SK-N-SH (cell line): Measurements from ENCODE around the gene LAPTM5.

Experiments used
- ELF1 ChIP-seq: IDR thresholded peaks from 2 replicates; pipeline ENCODE4 v1.4.0; 2012
- RAD21 ChIP-seq: IDR thresholded peaks from 2 replicates; pipeline ENCODE4 v1.6.1; 2012; ENCODE audit warnings: mild to moderate bottlenecking, low read length
- RCOR1 ChIP-seq: fragments of 150-350 bp; IDR thresholded peaks from 2 replicates; pipeline ENCODE4 v1.6.1; 2017; ENCODE audit warnings: antibody characterized with exemption, low read length
- SIN3A ChIP-seq: IDR thresholded peaks from 2 replicates; pipeline ENCODE4 v1.6.1; 2012; ENCODE audit warnings: low read depth, mild to moderate bottlenecking, low read length, moderate library complexity, borderline replicate concordance
- SMC3 ChIP-seq: IDR thresholded peaks from 2 replicates; pipeline ENCODE4 v1.6.1; 2012; ENCODE audit warnings: low read depth, low read length, improper control_type of control experiment
- TAF1 ChIP-seq: IDR thresholded peaks from 2 replicates; pipeline ENCODE4 v1.6.1; 2012; ENCODE audit warnings: low read depth, mild to moderate bottlenecking, low read length, moderate library complexity, borderline replicate concordance
- YY1 ChIP-seq: IDR thresholded peaks from 2 replicates; pipeline ENCODE4 v1.4.0; 2012; ENCODE audit warnings: low read depth, mild to moderate bottlenecking
- TF ChIP-seq, protein P1 (sequence below): fragments of 200-600 bp; sonication (generic); IDR thresholded peaks from 2 replicates; pipeline ENCODE4 v1.6.1; 2017; ENCODE audit warnings: antibody characterized with exemption, mild to moderate bottlenecking, moderate library complexity

DNA sequence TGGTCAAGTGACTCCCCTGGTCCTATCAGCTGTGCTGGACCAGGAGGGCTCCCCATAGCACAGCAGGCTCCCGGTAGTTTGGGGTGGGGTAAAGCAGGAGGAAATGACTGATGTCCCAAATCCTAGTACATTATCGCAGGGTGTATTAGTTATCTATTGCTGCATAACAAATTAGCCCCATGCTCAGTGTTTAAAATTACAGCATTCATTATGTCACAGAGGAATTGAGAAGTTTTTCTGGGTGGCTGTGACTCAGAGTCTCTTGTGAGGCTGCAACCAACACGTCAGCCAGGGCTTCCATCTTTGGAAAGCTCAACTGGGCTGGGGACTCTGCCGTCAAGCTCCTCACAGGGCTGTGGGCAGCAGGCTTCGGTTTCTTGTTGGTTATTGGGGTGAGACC, 34.3 kb upstream of the LAPTM5 start:
- TF ChIP-seq, protein P1, sequence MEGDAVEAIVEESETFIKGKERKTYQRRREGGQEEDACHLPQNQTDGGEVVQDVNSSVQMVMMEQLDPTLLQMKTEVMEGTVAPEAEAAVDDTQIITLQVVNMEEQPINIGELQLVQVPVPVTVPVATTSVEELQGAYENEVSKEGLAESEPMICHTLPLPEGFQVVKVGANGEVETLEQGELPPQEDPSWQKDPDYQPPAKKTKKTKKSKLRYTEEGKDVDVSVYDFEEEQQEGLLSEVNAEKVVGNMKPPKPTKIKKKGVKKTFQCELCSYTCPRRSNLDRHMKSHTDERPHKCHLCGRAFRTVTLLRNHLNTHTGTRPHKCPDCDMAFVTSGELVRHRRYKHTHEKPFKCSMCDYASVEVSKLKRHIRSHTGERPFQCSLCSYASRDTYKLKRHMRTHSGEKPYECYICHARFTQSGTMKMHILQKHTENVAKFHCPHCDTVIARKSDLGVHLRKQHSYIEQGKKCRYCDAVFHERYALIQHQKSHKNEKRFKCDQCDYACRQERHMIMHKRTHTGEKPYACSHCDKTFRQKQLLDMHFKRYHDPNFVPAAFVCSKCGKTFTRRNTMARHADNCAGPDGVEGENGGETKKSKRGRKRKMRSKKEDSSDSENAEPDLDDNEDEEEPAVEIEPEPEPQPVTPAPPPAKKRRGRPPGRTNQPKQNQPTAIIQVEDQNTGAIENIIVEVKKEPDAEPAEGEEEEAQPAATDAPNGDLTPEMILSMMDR = no peak
- TF ChIP-seq YY1 (no peak), ELF1 (no peak), RCOR1 (no peak), SIN3A (no peak), SMC3 (no peak), RAD21 (no peak), TAF1 (no peak)
